Karpas-422 (cell line): ENCODE measurements around the gene C4orf50. TPM values are rescaled to one million over a fixed set of nuclear protein-coding genes. Genes with fewer than 3 reads are reported as not detected.

Experiments
- DNase-seq: peaks from one replicate; pipeline ENCODE4 v3.0.0-alpha.2; 2015
- H2AFZ ChIP-seq: fragments of 200-600 bp; sonication (generic); 2 replicates; pipeline ENCODE4 v1.6.1; 2014; ENCODE audit warnings: antibody characterized with exemption, low read length, mixed read lengths
- H3K27ac ChIP-seq: fragments of 200-600 bp; sonication (generic); 2 replicates; pipeline ENCODE4 v1.5.1; 2014; ENCODE audit warnings: mild to moderate bottlenecking, low read length, moderate library complexity
- H3K27me3 ChIP-seq: fragments of 200-600 bp; sonication (generic); 2 replicates; pipeline ENCODE4 v1.6.1; 2014; ENCODE audit warnings: low read length, mixed read lengths
- H3K36me3 ChIP-seq: fragments of 200-600 bp; sonication (generic); 2 replicates; pipeline ENCODE4 v1.6.1; 2014; ENCODE audit warnings: low read length, mixed read lengths; ENCODE audit not compliant: insufficient read depth
- H3K4me1 ChIP-seq: fragments of 200-600 bp; sonication (generic); 2 replicates; pipeline ENCODE4 v1.6.1; 2014; ENCODE audit warnings: mild to moderate bottlenecking, low read length, mixed read lengths
- H3K4me2 ChIP-seq: fragments of 200-600 bp; sonication (generic); 2 replicates; pipeline ENCODE4 v1.6.1; 2014; ENCODE audit warnings: low read length, low read depth, mild to moderate bottlenecking; ENCODE audit not compliant: poor library complexity, severe bottlenecking
- H3K4me3 ChIP-seq: fragments of 200-600 bp; sonication (generic); 2 replicates; pipeline ENCODE4 v1.5.1; 2014; ENCODE audit warnings: mild to moderate bottlenecking, antibody characterized with exemption, low read length, mixed read lengths
- H3K79me2 ChIP-seq: fragments of 200-600 bp; sonication (generic); 2 replicates; pipeline ENCODE4 v1.6.1; 2014; ENCODE audit warnings: mild to moderate bottlenecking, low read length, mixed read lengths
- H3K9ac ChIP-seq: fragments of 200-600 bp; sonication (generic); 2 replicates; pipeline ENCODE4 v1.6.0; 2014; ENCODE audit warnings: low read length
- H3K9me2 ChIP-seq: fragments of 200-600 bp; sonication (generic), shearing (Covaris generic); replicated peaks from 2 replicates; pipeline ENCODE4 v1.6.0; 2014; ENCODE audit warnings: mild to moderate bottlenecking, low read length, moderate library complexity; ENCODE audit not compliant: insufficient read depth
- H3K9me3 ChIP-seq: fragments of 300-700, 200-600 bp; sonication (generic); 2 replicates; pipeline ENCODE4 v1.6.1; 2014; ENCODE audit warnings: low read length, mixed read lengths
- H4K20me1 ChIP-seq: fragments of 200-600 bp; sonication (generic); 2 replicates; pipeline ENCODE4 v1.6.1; 2014; ENCODE audit warnings: mild to moderate bottlenecking, antibody characterized with exemption, low read length, low read depth; ENCODE audit not compliant: insufficient read depth
- total RNA-seq: library from RNA; depleted of rRNA; stranded (reverse); fragments of >200 nt; shearing (Covaris generic); gene quantifications from 2 replicates; pipeline ENCODE4 v1.2.3, GENCODE V29; 2014; ENCODE audit warnings: low replicate concordance

Gene C4orf50
- total RNA-seq, 1 experiment from 2014 or later, result 0.19 TPM

DNA sequence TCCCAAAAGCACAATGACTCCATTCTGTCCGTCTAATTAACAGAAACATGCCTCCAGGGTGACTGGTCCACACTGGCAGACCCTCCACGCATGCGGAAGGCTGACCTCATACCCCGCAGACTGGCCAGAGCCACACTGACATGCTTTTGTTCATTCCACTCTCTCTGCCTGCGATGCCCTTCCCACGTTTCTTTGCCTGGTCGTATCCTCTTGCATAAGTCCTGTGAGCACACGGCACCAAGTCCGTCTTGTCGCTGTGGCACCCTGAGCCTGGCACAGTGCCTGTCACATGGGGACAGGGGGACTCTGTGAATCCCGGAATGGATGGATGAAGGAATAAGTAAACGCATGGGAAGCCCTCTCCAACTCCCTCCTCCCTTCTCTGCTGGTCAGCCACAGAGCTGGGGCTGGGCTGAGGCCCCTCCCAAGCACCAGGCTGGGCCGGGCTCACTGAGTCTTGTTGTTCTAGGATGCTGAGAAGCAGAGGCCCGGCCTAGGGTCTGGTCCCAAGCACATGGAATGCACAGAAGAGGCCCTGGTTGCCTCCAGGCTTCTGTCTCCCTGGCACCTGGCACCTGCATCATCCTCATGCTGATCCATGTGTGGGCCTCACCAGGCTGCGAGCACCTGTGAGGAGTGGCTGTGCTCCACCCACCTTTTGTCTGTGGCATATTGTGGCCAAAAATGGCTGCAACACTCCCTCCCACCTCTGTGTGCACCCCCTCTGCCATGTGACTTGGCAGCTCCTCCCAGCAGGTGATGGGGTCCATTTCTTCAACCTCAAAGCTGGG, 38.9 kb upstream of the C4orf50 start:
- H3K27ac ChIP-seq, result no peak overlapping the region
- no peak overlapping the region for H2AFZ ChIP-seq
- H3K4me3 ChIP-seq, result no peak overlapping the region
- no peaks in the 10 kb centered on the region for H4K20me1 ChIP-seq
- H3K9ac ChIP-seq, result no peak overlapping the region
- no peaks in the 10 kb centered on the region for H3K27me3 ChIP-seq
- no peak for DNase-seq
- peaks cover 35% of the 10 kb centered on the region for H3K9me3 ChIP-seq
- H3K79me2 ChIP-seq, result no peaks in the 10 kb centered on the region
- no peak overlapping the region for H3K4me2 ChIP-seq
- no peaks in the 10 kb centered on the region; the same call in 1 of the 2 replicates for H3K36me3 ChIP-seq
- no peaks in the 10 kb centered on the region for H3K9me2 ChIP-seq
- H3K4me1 ChIP-seq, result no peaks in the 10 kb centered on the region

- H3K9me3 ChIP-seq, result peaks cover 35% of the 10 kb centered on the region
- no peaks in the 10 kb centered on the region for H3K4me1 ChIP-seq
Measured at GRCh38 chr4:6055436-6055835, 37.2 kb upstream of the C4orf50 start.

DNA sequence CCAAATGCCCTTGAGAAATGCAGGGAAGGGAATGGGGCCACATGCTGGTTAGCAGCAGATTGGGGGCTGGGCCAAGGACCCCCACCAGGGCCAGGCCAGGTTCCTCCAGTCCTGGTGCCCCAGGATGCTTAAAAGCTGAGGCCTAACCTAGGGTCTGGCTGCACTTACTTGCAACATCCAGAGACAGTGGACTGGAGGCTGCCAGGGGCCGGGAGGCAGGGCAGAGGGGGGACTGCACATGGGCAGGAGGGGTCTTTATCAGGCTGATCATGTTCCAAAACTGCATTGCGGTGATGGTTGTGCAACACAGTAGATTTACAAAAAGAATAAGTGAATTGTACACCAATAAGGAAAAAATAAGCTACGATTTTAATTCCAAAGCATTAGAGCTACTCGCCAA, 36.8 kb upstream of the C4orf50 start:
- Histone ChIP-seq H3K9ac (no peak overlapping the region), H2AFZ (no peak overlapping the region), H3K9me3 (peaks cover 35% of the 10 kb centered on the region), H3K4me1 (no peaks in the 10 kb centered on the region), H3K9me2 (no peaks in the 10 kb centered on the region), H4K20me1 (no peaks in the 10 kb centered on the region), H3K27ac (no peak overlapping the region), H3K79me2 (no peaks in the 10 kb centered on the region), H3K4me3 (no peak overlapping the region), H3K4me2 (no peak overlapping the region), H3K27me3 (no peaks in the 10 kb centered on the region), H3K36me3 (no peaks in the 10 kb centered on the region; the same call in 1 of the 2 replicates)
- DNase-seq, result no peak

More at GRCh38 chr4:6055436-6055835, 37.2 kb upstream of the C4orf50 start:
- H3K9ac ChIP-seq, result no peak overlapping the region
- no peak overlapping the region for H3K27ac ChIP-seq
- no peaks in the 10 kb centered on the region; the same call in 1 of the 2 replicates for H3K36me3 ChIP-seq
- no peaks in the 10 kb centered on the region for H4K20me1 ChIP-seq
- no peak overlapping the region for H2AFZ ChIP-seq
- no peak overlapping the region for H3K4me3 ChIP-seq
- H3K79me2 ChIP-seq, result no peaks in the 10 kb centered on the region
- DNase-seq, result no peak
- no peaks in the 10 kb centered on the region for H3K27me3 ChIP-seq
- H3K4me2 ChIP-seq, result no peak overlapping the region
- H3K9me2 ChIP-seq, result no peaks in the 10 kb centered on the region

DNA sequence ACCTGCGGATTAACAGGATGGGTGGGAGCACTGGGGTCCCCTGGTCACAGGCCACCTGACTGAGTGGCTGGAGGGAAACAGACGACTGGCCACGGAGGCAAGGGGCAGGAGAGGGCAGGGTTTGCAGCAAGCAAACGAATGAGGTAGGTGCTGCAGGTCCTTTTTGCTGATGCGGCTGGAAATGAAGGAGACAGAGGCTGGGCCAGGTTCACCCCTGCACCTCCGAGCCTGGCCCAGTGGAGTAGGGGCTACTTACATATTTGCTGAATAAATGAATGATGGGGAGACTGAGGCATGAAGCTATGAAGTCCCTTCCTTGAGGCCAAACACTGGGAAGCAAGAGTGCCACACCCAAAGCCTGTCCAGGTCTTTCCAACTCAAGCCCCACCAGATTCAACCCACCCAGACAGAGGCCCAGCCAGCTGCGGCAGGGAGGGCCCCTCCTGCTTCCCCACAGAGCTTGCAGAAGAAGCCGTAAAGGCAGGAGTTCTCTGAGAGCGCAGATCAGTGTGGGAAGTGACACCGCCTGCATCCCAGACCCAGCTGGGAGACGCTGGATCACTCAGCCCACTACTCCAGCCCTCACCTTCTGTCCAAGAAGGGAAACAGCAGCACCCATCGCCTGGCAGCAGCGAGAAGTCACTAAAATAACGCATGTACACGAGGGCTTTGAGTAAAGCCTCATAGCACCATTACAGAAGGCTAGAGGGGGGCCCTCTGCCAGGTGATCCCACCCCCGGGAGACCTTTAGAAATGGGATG, 36.1 kb upstream of the C4orf50 start:
- no peaks in the 10 kb centered on the region for H3K9me2 ChIP-seq
- H3K27ac ChIP-seq, result no peak overlapping the region
- no peak overlapping the region for H3K4me2 ChIP-seq
- no peak overlapping the region for H3K4me3 ChIP-seq
- peaks cover 30% of the 10 kb centered on the region for H3K9me3 ChIP-seq
- H3K79me2 ChIP-seq, result no peaks in the 10 kb centered on the region
- no peak overlapping the region for H2AFZ ChIP-seq
- H3K9ac ChIP-seq, result no peak overlapping the region
- no peaks in the 10 kb centered on the region for H3K4me1 ChIP-seq
- no peak for DNase-seq
- no peaks in the 10 kb centered on the region for H3K27me3 ChIP-seq
- no peaks in the 10 kb centered on the region; the same call in 1 of the 2 replicates for H3K36me3 ChIP-seq
- H4K20me1 ChIP-seq, result no peaks in the 10 kb centered on the region

DNA sequence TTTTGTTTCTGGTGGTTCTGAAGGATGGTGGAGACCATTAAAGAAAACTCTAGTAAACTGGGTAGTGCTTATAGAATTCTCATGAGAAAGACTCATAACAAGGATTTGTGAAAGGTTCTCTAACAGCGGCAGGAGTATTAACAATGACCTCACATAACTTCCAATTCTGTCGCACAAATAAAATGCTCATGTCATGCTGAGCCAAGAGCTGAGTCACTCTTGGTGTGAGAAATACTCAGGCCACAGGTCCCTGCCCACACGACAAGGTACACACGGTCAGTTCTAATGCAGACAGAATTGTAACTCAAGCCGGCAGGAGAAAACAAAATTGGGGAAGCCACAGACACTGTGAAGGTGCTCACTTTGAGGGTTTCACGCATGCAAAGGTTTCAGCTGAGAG, 34.4 kb upstream of the C4orf50 start:
- no peaks in the 10 kb centered on the region for H3K27me3 ChIP-seq
- no peak overlapping the region for H3K9ac ChIP-seq
- H3K36me3 ChIP-seq, result no peaks in the 10 kb centered on the region; the same call in 1 of the 2 replicates
- H3K4me3 ChIP-seq, result no peak overlapping the region
- H4K20me1 ChIP-seq, result no peaks in the 10 kb centered on the region
- no peaks in the 10 kb centered on the region for H3K9me2 ChIP-seq
- no peak overlapping the region for H3K4me2 ChIP-seq
- peaks cover 16% of the 10 kb centered on the region for H3K9me3 ChIP-seq
- no peak overlapping the region for H3K27ac ChIP-seq
- no peaks in the 10 kb centered on the region for H3K4me1 ChIP-seq
- DNase-seq, result no peak
- no peak overlapping the region for H2AFZ ChIP-seq
- no peaks in the 10 kb centered on the region for H3K79me2 ChIP-seq

DNA sequence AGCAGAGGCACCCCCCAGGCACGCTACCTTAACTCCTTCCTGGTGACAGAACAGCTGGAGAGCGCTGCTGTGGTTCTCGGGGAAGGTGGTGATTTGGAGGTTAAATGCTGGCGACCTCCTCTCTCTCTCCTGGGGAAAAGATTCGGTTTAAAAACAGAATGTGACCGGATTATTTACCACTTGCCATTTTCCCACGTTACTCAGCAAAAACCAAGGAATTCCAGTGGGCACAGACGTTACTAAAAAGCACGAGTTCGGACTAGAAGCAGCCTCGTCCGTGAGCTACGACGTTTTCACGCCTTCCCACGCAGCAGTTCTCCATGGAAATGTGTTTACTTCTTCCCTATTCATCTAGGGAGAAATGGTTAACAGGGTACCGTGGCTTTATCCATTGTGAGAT, 32.3 kb upstream of the C4orf50 start:
- no peak overlapping the region for H3K9ac ChIP-seq
- no peak overlapping the region for H3K27ac ChIP-seq
- H3K9me3 ChIP-seq, result no peaks in the 10 kb centered on the region
- H3K27me3 ChIP-seq, result no peaks in the 10 kb centered on the region
- H2AFZ ChIP-seq, result no peak overlapping the region
- no peak for DNase-seq
- no peak overlapping the region for H3K4me3 ChIP-seq
- no peaks in the 10 kb centered on the region for H3K36me3 ChIP-seq
- no peaks in the 10 kb centered on the region for H3K9me2 ChIP-seq
- no peaks in the 10 kb centered on the region for H3K4me1 ChIP-seq
- no peak overlapping the region for H3K4me2 ChIP-seq
- H4K20me1 ChIP-seq, result no peaks in the 10 kb centered on the region
- H3K79me2 ChIP-seq, result no peaks in the 10 kb centered on the region

- H3K4me1 ChIP-seq, result no peaks in the 10 kb centered on the region
Measured at GRCh38 chr4:6049985-6050384, 31.8 kb upstream of the C4orf50 start.

DNA sequence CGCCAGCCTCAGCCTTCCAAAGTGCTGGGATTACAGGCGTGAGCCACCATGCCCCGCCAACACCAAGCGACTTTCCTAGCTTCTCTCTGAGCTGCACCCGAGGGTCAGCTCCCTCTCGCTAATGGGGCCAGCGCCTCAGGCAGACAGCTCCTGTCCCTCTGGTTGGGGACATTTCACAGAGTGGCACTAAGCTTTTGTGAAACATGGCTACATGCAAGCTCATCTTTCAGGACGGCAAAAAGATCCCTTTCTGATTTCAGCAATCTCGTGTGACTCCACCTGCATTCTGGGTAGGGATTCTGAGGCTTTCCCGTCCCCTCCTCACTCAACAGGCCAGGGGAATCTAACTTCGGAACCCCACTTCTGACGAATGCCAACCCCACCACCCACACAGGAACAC, 31.0 kb upstream of the C4orf50 start:
- no peaks in the 10 kb centered on the region for H3K27me3 ChIP-seq
- H4K20me1 ChIP-seq, result no peaks in the 10 kb centered on the region
- H3K79me2 ChIP-seq, result no peaks in the 10 kb centered on the region
- H3K9me3 ChIP-seq, result no peaks in the 10 kb centered on the region
- no peak for DNase-seq
- no peaks in the 10 kb centered on the region for H3K9me2 ChIP-seq
- no peak overlapping the region for H3K9ac ChIP-seq
- no peak overlapping the region for H3K27ac ChIP-seq
- no peak overlapping the region for H2AFZ ChIP-seq
- H3K4me3 ChIP-seq, result no peak overlapping the region
- no peak overlapping the region for H3K4me2 ChIP-seq
- no peaks in the 10 kb centered on the region for H3K36me3 ChIP-seq
- H3K4me1 ChIP-seq, result no peaks in the 10 kb centered on the region

More at GRCh38 chr4:6049985-6050384, 31.8 kb upstream of the C4orf50 start:
- no peaks in the 10 kb centered on the region for H3K9me3 ChIP-seq
- H4K20me1 ChIP-seq, result no peaks in the 10 kb centered on the region
- H3K36me3 ChIP-seq, result no peaks in the 10 kb centered on the region
- H2AFZ ChIP-seq, result no peak overlapping the region
- no peaks in the 10 kb centered on the region for H3K27me3 ChIP-seq
- no peaks in the 10 kb centered on the region for H3K79me2 ChIP-seq
- H3K9ac ChIP-seq, result no peak overlapping the region
- H3K27ac ChIP-seq, result no peak overlapping the region
- H3K9me2 ChIP-seq, result no peaks in the 10 kb centered on the region
- no peak for DNase-seq
- no peak overlapping the region for H3K4me2 ChIP-seq
- H3K4me3 ChIP-seq, result no peak overlapping the region
